Left renal cortex interstitium (tissue), 4 donors: ENCODE results near the gene TNFRSF6B. TPM values are rescaled to one million over a fixed set of nuclear protein-coding genes. Genes with fewer than 3 reads are reported as not detected.

ENCODE experiments used
- DNase-seq, 4 donors: peaks; one replicate each; pipeline ENCODE4 v3.0.0-alpha.2; 2013; ENCODE audit warnings: low read depth in 4 of 4, low spot score in 2 of 4, missing footprints in 1 of 4
- polyA plus RNA-seq, 4 donors: library from polyadenylated mRNA; unstranded; fragments of 120-200 nt; gene quantifications; one replicate each; pipeline ENCODE4 v1.2.1, GENCODE V29; 2013; ENCODE audit not compliant: insufficient read length in 4 of 4

The TNFRSF6B gene
- polyA plus RNA-seq, 4 donors = 1.6 to 3.8 (median 2.9) TPM

DNA sequence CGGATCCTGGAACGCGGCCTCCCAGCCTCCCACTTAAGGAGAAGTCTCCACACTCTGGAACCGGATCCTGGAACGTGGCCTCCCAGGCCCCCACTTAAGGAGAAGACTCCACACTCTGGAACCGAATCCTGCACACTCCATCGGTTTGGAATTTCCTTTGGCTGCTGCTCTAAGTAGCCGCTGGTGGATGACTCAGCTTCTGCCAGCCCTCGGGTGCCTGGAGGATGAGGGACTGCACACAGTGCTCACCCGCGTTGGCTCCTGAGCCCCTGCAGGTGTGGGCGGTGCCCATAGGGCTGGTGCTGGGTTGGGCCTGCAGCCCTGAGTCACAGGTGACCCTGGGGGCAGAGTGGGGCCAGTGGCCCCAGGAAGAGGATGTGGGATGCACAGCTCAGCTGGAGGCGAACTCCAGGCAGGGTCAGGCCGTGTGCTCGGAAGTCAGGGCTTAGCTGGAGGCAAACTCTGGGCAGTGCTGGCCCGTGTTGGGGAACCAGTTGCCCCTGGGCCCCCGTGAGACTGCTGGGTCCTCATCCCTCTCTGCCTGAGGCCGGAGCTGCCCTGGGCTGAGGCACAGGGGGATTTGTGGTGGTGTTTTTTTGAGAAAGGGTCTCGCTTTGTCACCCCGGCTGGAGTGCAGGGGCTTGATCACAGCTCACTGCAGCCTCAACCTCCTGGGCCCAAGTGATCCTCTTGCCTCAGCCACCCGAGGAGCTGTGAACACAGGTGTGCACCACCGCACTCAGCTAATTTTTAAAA lies 13.9 kb upstream of the TNFRSF6B start:
- DNase-seq = no peak

DNA sequence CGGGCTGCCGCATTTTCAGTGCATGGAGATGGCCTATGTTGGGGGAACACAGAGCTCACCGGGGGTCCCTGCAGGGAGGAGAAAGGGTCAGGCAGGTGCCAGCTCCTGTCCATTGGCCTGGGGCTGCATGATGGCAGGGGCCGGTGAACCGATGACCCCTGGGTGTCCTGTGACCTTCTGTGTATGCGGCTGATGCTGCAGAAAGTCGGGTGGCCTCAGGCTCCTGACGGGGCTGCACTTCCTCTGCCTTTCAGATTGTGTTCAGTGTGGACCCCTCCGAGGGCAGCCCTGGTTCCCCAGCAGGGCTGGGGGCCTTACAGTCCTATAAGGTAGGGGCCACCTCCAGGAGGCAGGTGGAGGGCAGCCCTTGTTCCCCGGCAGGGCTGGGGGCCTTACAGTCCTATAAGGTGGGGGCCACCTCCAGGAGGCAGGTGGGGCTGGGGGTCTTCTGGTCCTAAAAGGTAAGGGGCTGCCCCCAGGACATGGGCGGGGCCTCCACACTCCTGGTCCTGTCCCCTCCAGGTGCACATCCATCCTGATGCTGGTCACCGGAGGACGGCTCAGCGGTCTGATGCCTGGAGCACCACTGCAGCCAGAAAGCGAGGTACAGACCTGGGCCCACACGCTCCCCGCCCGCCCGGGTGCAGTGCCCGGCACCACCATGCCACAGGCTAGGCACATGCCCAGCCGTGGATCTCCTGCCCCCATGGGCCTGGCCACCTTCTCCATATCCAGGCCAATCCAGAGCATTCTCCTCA lies 11.0 kb upstream of the TNFRSF6B start:
- no peak for DNase-seq

DNA sequence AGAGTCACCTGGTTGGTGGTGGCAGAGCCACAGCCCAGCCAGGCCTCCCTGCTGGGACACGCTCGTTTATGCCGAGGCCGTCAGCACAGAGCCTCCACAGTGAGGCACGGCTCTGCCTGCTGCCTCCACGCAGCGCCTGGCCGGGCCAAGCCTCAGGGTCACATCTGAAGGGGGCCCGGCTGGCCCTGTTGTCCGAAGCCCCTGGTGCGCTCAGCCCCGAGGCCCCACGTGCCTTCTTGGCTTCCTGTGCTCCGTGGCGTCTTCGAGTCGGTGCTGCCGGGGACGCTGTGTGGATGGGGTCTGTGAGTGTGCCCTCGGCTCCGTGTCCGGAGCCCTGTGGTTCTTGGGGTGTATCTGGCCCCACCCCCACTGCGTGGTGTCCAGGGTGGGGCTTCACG lies 10.4 kb upstream of the TNFRSF6B start:
- no peak for DNase-seq

DNA sequence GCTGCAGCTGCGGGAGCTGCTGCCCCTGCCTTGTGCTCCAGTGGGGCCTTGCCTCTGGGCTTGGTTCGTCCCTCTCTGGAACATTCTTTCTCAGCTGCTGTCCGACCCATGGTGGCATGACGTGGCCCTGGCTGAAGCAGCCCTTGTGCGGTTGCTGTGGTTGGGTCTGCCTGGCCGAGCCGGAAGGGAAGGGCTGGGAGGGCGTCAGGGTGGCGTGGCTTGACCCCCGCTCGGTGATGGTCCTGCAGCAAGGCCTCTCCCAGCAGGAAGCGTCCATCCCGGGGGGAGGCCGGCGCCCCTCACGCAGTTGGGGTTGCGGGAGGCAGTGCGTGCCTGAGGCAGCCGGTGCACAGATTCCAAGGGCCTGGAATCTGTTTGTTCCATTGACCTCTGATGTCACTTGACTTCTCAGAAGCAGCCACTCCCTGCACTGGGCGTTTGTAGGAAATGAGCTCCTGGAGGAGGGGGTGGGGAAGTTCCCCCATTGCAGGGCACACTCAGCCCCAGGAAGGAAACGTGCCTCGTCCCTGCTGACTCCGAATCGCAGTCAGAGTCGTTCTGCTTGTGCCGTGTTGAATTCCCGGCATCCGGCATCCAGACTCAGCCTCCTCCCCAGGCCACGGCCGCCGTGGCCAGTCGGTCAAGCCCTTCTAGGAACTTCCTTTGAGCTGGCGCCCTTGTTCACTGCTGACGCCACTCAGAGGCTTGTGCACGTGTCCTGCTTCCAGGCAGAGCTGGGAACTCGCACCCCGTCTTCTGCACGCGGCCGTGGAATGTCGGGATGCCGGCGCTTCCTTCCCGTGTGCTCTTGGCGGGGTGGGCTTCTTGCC lies 9.7 kb upstream of the TNFRSF6B start:
- DNase-seq = no peak

DNA sequence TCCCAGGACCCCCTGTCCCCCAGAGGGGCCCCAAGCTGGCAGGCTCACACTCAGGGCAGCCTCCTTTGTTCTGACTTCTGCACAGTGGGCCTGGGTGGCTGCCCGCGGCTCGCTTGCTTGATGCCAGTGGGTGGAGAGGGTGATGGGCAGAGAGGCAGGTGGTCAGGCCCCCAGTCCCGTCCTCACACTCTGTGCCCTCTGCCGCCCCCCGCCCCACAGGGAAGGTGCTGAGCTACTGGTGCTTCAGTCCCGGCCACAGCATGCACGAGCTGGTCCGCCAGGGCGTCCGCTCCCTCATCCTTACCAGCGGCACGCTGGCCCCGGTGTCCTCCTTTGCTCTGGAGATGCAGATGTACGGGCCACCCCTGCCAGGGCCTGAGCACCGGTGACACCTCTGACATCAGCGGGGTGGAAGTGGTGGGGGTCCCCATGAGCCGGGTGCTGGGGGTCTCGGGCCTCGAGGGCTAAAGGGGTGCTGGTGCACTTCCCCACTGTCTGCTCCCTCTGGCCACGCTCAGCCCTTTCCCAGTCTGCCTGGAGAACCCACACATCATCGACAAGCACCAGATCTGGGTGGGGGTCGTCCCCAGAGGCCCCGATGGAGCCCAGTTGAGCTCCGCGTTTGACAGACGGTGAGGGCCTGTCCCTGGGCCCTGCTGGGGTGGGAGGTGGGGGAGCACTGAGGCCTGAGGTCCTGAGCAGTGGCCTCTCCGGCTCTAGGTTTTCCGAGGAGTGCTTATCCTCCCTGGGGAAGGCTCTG lies 8.9 kb upstream of the TNFRSF6B start:
- DNase-seq = no peak

DNA sequence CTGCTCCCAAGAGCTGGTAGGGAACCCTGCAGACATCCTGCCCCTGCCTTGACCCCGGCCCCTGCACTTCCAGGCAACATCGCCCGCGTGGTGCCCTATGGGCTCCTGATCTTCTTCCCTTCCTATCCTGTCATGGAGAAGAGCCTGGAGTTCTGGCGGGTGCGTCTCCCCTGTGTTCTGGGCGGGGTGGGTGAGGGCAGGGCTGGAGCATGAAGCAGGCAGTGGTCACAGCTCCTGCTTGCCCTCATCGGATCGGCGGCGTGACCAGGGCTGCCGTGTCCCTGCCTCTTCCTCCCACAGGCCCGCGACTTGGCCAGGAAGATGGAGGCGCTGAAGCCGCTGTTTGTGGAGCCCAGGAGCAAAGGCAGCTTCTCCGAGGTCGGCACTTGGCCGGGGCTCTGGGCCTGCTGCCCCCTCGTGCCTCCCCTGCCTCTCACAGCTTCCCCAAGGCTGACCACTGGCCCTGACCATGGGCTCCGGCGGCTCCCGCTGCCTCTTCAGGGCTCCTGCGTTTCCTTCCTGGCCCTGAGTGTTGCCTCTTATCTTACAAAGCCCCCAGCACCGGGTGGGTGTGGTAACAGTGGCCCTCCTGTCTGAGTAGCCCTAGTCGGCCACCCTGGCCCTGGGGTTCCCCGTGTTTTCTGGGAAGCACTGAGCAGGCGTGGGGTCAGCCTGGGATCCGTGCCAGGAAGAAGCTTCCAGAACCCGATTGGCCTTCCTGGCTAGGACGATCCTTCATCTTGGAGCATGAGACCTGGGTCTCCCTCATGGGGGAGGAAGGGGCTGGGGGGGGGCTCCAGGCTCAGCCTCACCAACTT lies 8.0 kb upstream of the TNFRSF6B start:
- no peak for DNase-seq

DNA sequence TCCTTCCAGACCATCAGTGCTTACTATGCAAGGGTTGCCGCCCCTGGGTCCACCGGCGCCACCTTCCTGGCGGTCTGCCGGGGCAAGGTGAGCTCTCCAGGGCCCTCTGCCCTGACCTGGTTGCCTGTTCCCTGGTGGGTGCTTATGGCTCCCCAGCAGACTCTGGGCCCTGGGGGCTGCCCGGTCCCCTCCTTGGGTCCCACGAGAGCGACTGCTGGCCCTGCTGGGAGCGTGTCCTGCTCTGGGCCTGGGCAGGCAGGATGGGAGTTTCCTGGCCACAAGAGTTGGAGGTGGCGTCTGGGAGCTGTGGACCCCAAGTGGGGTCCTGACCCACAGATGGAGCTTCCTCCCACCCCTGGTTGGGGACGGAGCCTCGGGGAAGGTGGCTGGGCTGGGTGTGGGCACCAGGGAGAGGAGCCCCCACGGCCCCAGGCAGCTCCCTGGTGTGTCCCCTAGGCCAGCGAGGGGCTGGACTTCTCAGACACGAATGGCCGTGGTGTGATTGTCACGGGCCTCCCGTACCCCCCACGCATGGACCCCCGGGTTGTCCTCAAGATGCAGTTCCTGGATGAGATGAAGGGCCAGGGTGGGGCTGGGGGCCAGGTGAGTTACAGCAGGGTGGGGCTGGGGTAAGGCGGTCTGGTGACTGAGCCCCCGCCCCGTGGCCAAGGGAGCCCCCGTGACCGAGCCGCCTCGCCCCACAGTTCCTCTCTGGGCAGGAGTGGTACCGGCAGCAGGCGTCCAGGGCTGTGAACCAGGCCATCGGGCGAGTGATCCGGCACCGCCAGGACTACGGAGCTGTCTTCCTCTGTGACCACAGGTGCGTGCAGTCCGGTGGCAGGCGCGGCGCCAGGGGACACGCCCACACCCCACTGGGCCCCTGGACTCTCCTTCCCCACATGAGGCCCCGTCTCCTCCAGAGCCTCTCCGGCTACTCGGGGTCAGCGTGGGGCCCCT lies 7.1 kb upstream of the TNFRSF6B start:
- no peak for DNase-seq

DNA sequence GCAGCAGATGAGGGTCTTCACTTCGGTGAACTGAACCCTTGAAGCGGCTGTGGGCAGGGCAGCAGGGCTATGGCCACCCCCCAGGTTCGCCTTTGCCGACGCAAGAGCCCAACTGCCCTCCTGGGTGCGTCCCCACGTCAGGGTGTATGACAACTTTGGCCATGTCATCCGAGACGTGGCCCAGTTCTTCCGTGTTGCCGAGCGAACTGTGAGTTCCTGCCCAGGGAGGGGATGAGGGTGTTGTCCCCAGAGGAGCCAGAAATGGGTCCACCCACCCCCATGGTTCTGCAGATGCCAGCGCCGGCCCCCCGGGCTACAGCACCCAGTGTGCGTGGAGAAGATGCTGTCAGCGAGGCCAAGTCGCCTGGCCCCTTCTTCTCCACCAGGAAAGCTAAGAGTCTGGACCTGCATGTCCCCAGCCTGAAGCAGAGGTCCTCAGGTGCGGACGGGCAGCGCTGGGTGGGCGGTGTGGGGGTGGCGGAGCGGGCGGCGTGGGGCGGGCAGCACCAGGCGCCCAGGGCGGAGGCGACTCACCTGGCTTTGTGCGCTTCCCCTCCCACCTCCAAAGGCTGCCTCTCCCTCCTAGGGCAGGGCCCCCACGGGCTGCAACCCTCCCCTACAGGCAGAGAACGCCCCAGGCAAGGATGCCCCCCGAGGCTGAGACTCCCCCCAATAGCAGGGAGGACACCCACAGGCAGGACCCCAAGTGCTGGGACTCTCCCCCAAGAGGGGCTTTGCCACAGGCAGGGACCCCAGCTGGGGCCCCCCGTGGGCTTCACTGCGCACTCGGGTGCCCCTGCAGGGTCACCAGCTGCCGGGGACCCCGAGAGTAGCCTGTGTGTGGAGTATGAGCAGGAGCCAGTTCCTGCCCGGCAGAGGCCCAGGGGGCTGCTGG lies 6.2 kb upstream of the TNFRSF6B start:
- DNase-seq = no peak

DNA sequence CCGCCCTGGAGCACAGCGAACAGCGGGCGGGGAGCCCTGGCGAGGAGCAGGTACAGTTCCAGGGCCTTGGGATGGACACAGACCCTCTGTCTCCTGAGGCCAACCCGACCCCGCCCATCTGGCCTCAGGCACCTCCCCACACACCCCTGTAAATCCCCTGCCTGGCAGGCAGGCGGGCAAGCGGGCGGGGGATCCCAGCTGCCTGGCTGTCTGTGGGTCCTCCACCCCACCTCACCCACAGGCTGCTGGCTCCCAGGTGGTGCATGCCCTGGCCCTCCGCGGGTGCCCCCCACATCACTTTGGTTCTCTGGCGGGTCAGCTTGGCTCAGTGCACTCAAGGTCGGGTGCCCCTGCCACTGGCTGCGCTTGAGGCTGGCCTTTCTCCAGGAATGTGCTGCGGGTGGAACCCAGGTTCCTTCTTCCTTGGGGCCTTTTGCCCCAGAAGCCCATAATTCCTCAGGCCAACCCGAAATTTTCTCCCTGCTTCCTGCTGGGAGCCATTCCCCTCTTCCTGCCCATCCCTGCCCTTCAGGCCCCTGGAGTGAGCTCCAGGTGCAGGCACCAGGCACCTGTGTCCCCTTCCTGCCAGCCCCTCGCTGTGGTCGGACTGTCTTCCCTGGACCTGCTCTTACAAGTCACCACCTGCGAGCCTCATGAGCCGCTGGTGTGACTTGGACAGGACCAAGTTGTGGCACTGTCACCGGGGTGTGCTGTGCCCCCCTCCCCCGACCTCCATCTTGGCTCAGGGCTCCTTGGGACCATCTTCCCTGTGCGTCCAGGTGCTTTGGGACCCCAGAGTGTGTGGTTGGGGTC lies 5.3 kb upstream of the TNFRSF6B start:
- no peak for DNase-seq

DNA sequence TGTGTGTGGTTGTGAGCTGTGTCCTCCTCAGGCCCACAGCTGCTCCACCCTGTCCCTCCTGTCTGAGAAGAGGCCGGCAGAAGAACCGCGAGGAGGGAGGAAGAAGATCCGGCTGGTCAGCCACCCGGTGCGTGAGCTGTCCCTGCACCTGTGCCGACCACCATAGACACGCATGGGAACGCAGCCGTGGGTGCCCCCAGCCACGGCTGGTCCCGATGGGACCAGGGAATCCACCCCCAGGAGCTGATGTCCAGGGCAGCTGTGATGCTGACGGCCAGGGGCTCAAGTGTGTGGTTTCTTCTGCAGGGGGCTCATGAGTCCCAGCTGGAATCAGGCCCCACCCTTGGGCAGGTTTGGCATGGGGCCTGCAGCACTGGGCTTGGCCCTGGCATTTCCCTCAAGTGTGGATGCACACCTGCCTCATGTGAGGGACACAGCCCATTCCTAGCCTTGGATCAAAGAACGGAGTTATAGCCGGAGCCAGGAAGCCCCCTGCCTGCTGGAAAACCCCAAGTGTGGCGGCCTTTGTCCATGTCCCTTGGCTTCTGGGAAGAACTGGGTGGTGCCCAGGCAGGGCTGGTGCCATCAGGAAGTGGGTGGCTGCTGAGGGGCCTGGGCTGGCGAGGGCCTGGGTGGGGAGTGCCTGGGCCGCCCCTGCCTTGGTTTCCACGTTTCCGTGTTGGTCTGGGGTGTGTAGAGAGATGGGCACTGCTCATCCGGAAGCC lies 4.6 kb upstream of the TNFRSF6B start:
- no peak for DNase-seq

DNA sequence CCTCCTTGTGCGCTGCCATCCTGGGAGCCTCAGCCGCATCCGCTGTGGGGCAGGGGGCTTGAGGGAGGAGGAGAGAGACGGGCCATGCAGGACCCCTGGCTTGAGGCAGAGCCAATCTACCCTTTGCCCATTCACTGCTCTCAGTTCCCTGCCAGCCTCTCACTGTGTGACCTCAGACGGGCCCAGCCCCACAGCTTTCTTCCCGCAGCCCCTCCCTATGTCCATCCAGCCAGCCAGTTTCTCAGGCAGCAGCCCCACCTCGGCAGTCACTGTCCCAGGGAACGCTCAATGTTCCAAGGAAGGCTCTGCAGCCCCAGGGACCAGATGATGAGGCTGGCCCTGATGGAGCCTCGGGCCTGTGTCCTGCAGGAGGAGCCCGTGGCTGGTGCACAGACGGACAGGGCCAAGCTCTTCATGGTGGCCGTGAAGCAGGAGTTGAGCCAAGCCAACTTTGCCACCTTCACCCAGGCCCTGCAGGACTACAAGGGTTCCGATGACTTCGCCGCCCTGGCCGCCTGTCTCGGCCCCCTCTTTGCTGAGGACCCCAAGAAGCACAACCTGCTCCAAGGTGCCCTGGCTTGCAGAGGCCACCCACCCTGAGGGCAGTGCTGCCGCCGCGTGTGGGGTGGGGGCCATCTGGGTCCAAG lies 3.9 kb upstream of the TNFRSF6B start:
- no peak for DNase-seq

DNA sequence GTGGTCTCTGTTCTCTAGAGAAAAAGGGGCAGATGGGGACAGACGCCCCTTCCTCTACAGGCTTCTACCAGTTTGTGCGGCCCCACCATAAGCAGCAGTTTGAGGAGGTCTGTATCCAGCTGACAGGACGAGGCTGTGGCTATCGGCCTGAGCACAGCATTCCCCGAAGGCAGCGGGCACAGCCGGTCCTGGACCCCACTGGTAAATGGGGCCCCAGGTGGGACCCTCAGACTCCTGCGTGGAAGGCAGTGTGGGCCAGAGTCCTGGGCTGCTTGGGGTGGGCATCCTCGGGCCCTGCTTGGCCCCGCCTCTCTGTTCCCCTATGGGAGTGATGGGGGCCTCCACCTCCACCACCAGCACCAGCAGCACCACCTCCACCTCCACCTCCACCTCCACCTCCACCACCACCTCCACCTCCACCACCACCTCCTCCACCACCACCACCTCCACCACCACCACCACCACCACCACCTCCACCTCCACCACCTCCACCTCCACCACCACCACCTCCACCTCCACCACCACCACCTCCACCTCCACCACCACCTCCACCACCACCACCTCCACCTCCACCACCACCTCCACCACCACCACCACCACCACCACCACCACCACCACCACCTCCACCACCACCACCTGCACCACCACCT lies 3.2 kb upstream of the TNFRSF6B start:
- no peak for DNase-seq

DNA sequence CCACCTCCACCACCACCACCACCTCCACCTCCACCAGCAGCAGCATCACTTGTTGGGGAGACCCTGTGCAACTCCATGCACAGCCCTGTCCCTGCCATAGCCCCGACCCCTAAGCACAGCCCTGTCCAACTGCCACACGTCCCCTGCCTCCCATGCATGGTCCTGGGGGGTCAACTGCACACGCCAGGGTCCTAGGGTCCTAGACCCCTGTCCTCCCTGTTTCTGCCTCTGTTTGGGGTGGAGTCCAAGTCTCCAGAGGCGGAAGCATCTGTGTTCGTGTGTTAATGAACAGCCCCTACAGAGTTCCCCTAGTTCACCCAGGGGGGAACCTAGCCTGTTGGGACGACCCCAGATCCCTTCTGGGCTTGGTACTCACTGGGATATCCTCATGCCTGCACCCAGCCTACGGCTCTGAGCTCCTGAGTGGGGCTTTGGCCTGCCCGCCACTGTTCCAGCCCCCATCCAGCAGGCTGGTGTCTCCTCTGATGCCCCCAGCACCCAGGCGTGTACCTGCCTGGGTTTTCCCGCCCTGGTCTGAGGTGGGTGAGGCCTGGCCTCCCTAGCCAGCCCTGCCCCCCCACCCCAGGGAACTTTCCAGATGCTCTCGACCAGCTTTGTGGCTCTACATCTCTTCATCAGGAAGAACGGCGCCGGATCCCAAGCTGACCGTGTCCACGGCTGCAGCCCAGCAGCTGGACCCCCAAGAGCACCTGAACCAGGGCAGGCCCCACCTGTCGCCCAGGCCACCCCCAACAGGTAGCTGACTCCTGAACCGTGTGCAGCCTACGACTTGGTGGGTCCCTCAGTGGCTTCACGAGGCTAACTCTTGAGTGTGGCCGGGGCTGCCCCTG lies 2.5 kb upstream of the TNFRSF6B start:
- no peak for DNase-seq
